ENCODE measurements around the gene ZNG1F.
"Not testable (repeated sequence)": the region's sequence is repeated elsewhere in the genome, so short reads cannot be mapped to it uniquely, and the experiment has no call there.

GRCh38 chr9:41174994-41175393 is 14.1 kb downstream of the ZNG1F start:
- TF ChIP-seq RCOR1 (IDR thresholded peaks at IDR 0.05; ENCODE audit: low read depth, low read length); CTCF (IDR thresholded peaks at IDR 0.05); MAZ (IDR thresholded peaks at IDR 0.05; ENCODE audit: borderline replicate concordance, low read depth, low read length); BCL3 (IDR thresholded peaks at IDR 0.05); MAFK (IDR thresholded peaks at IDR 0.05; ENCODE audit: partially characterized antibody); HEYL (CRISPR knock-in tag; IDR thresholded peaks at IDR 0.05); RFX5 (IDR thresholded peaks at IDR 0.05); SMC3 (IDR thresholded peaks at IDR 0.05); PHF8 (IDR thresholded peaks at IDR 0.05; ENCODE audit: borderline replicate concordance, low read depth); EP300 (IDR thresholded peaks at IDR 0.05); ZNF302 (CRISPR knock-in tag; IDR thresholded peaks at IDR 0.05); MYC (IDR thresholded peaks at IDR 0.05; ENCODE audit: borderline replicate concordance, low read length); JUN (IDR thresholded peaks at IDR 0.05): not testable (repeated sequence)
